T-helper 1 cell treated with Interleukin-12 subunit alpha and Interleukin-12 subunit beta and Interleukin-4 antibody, amounts not matched to agents 30 ng/mL and 1 ng/mL, for 36 hours (primary cell): ENCODE results near the gene FHIT. TPM values are rescaled to one million over a fixed set of nuclear protein-coding genes. Genes with fewer than 3 reads are reported as not detected.
"Not testable (repeated sequence)": the region's sequence is repeated elsewhere in the genome, so short reads cannot be mapped to it uniquely, and the experiment has no call there.

Source experiments
- intact Hi-C: fragments of 100-400 bp; cut with micrococcal nuclease; formaldehyde crosslinking; loops from one replicate; pipeline ENCODE4 v1.15.1; 2024
- total RNA-seq: library from RNA; stranded (reverse); gene quantifications from 2 replicates; pipeline ENCODE4 v1.2.3, GENCODE V29; 2022

Gene FHIT
- total RNA-seq, 1 donor from 2014 or later = 40.4 TPM

DNA sequence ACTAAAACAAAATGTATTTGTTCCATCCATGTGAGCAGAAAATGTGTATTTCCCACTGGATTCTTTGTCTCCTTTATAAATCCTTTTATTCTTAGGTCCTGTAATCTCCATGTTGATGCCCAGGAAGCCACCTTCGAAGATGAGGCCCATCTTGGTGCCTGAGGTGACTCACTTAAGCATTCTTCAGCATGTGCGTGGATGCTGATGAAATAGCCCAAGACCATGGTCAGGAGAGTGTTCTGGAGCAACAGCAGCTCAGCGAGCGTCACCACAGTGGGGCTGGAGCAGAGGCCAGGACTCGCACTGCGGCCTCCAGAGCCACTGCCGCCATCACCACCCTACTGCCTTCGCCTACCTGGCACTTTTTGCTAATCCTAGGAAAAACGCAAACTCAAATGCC is 520.9 kb downstream of the FHIT start:
- intact Hi-C loops = no loop called here

DNA sequence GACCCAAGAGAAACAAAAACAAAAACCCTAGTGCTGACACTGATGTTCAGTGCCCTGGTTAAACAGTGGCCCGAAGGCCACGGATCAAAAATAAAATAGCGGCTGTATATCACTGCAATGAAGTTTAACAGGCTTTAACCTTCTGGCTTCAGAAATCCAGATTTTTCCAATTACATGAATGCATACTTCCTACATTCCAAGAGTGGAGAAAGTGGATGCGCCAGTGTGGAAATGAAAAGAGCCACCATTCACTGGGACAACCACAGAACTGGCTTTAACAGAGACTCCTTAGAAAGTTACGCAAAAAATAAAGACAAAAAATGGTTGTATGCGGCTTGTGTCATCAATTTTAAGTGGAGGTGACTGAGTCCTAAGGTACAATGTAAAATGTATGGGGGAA is 522.2 kb downstream of the FHIT start:
- intact Hi-C loops = no loop called here

DNA sequence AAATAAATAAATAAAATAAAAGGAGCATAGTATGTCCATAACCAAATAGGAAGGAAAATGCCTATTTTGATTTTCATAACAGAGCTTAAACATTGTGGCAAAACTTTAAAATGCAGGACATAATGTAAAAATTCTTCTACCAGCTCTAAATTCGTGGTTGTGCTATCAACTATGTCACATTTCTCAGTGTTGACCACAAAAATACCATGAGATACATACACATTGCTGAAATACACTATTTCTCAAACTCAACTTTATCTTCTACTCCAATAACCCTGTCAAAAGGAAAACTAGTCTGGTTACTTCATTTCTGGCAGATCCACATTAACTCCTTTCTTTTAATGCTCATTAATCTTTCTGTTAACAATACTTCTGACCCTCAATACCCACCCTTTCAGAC is 523.2 kb downstream of the FHIT start:
- intact Hi-C loops = no loop called here

DNA sequence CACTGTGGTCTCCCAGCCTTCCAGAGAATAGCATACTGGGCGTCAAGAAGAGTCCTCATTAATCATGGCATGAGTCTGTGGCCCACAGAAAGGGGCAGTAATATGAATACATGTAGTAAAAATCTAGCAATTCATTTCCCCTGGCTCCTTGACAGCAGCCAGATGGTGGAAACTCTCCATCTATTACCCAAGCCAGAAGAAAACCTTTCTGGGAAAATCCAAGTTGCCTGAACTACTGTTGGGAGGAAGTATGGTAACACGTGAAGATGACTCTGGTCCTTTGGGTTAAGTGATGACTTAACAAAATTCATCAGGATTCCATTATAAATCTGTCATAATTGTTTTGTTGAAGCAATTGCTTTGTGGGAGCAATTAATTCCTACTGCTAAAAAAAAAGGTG is 530.5 kb downstream of the FHIT start:
- intact Hi-C loops = no loop called here

DNA sequence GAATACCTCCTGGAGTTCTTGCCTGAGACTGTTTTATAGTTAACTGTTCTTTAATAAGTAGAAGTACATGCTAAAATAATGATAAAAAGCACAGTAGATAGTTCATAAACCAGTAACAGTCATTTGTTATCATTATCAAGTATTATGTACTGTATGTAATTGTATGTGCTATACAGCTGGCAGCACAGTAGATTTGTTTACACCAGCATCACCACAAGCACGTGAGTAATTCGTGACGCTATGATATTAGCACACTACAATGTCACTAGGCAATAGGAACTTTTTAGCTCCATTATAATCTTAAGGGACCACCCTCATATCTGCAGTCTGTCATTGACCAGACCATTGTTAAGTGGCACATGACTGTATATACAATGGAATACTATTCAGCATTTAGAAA is 534.7 kb downstream of the FHIT start:
- intact Hi-C loops = no loop called here

DNA sequence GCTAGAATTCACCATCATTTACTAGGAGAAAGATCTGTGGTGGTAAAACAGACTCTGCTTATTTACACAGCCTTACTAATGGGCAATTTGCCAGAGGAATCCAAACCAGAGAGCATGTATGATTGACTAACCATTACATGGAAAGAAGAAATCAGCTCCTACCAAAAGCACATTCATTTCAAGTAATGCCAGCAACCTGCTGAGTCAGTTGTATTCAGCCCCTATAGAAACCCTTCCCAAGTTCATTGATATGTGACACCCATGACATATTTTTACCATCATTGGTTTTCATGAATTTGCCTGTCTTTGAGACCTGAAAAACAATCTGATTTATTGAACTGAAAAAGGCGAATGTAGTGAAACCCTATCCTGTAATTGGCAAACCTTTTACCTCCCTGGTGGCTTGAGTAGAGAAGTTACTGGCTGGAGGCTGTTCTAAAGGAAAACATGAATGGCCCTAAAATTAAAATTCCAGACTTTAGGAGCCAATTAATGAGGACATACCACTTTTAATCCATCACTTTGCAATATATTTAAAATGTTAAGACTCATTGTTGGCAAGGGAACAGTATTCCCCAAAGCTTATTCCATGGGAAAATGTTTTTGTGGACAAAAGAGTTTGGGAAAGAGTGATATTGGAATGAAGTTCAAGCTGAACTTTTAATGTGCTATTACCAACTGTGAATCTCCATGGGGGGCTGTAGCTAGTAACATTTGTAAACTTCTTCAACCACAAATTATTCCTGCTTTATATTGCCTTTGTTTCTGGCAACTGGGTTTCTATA is 542.9 kb downstream of the FHIT start:
- intact Hi-C loops = no loop called here

DNA sequence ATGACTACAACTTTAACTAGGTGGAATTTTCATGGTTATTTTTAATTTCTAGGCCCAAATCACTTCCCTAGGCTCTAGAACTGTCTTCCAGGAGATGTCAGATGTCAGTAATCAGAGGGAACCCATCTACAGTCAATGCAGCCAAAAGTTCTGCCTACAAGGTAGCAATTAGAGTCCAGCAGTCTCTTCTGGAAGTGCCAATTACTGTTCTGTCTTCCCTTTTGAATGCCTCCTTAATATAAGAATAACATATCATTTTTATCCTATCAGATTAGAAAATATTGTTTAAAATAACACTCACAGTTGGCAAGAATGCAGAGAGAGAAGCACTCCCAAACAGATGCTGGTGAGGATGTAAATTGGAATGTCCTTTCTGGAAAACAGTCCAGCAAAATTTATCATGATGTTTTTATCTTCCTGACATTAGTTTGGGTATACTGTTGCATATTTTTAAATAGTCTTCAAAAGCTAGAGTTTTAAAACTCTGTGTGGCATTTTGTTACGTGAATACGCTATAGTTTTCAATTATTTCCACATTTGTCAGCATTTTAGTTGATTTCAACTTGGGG is 543.7 kb downstream of the FHIT start:
- intact Hi-C loops = no loop called here

DNA sequence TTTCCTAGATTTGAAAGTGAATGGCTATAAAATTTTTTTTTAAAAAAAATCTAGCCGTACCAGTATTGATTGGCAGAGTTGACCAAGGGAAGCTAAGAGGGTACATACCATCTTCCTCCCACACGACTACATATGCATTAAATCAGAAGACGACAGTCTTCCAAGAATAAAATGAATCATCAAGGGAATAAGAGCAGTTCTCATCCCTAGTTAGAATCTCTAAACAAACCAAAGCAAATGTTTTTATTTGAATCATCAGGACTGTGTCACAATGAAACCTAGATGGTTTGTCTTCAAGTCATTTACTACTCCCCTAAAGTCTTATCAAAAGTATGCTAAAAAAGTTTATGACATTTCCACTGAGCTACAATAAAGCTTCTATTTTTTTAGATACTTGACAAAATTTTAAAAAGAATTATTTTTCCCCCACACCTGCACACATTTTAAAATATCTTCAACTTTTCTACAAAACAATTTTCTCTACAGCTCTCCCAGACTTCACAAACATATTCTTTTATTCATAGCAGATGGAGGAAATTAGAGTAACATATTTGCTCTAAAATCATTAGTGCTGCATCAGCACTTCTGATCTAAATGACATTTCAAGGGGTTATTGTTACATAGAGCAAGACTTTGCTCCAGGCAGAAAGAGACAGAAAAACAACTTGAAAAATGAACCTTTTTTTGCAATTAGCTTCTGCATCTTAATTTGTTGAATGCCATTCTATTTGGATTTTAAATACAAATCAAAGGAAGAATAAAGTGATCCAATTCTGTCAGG is 547.1 kb downstream of the FHIT start:
- intact Hi-C loops = no loop called here

DNA sequence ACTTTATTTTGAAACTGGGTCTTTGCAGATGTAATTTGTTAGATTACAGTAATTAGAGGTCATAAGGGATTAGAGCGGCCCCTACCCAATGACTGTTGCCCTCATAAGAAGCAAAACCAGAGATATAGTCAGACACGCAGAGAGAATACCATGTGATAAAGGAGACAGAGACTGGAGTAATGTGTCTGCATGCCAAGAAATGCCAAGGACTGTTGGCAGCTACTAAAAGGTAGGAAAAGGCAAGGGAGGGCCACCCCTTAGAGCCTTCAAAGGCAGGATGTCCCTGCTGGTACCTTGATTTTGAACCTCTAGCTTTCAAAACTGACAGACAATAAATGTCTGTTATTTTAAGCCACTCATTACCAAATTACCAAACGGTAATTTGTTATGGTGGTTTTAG is 548.2 kb downstream of the FHIT start:
- intact Hi-C loops = no loop called here

DNA sequence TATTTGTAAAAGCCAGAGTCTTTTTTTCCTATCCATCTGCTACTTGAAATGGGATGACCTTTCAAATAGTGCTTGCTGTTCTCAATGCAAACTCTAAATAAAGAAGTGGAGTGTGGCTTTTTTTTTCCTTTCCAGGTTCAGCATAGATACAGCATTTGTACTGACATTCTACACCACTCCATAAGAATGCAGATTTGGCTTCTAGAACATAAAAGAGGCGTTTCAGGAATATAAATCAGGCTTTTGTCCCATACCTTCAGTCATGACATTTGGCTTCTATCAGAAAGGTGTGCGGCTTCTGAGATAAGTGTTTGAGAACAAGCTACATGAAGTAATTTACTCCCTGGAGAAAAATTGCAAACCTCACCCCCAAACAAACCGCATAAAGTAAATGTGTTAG is 553.1 kb downstream of the FHIT start:
- intact Hi-C loops = no loop called here

DNA sequence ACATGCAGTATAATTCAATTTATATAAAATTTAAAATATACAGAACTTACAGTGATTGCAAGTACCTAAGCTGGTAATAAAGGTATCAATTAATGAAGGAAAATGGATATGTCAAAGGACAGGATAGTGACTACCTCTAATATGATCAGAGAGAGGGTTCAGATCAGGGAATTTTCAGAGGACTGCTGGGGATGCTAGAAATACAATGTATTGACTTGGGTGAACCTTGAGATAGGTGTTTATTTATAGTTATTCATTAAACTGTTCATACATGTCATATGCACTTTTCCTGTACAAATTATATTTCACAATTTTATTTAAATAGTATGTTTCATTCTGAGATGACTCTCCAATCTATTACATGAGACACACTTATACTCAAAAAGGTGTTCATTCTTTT is 554.1 kb downstream of the FHIT start:
- intact Hi-C loops = no loop called here

DNA sequence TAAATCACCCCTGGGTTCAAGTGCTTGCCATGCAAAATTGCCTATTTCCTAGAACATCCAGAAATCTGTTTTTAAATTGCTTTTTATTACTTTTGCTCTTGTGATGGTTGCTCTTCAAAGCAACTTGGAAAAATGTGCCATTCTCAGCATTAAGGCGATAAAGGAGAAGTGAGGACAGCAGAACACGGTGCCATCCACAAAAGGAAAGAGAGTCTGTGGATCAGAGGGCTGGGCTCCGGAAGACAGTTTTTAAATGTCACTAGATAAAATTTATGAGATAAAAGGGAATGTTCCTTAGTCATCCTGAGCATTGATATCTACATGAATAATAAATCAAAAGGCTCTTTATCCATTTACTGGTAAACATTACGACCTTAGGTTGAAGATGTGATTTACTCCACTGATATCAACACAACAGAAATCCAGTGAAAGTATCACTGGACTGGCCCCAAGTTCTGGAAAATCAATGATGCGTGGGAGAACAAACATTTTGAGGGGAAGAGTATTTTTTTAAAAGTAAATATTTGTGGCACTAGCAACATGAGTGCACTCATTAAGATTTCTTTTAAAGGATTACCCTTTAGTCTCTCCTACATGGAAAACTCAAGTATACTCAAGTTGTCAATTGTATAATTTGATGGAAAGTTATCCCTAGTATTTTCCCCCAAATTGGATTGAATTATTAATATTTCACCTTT is 554.7 kb downstream of the FHIT start:
- intact Hi-C loops = no loop called here

DNA sequence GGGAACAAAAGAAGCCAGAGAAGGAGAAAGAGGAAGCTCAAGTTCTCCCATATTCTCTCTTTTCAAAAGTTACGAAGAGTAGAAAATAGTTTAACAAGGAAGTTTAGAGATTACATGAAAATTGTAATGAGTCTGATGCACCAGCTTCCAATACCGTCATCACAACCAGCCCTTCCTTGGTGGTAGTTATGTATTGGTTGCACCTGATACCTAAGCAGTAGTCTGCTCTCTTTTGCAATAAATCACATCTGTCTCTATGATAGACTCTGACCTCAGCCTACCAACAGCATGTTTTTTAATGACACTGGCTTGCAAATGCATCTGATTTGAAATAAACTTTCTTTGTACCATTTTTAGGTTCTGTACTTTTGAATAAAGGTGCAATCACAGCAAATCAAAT is 575.8 kb downstream of the FHIT start:
- intact Hi-C loops = no loop called here

DNA sequence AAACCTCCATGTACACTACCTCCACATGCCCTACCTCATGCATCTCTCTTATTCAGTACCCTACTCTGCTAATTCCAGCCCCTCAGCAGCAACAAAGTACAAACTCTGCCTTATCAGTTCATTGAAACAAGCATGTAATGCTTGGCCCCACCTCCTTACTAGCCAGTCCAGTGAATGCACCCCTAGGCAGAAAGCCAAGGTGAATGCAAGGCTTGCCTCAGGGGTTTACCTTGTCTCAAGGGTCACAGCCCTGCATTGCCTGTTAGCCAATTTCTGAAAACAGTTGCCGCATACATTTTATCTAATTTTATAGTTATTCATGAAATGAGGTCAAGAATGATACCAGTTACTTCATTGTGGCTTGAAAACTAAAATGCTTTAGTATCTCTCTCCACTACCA is 576.4 kb downstream of the FHIT start:
- intact Hi-C loops = no loop called here

DNA sequence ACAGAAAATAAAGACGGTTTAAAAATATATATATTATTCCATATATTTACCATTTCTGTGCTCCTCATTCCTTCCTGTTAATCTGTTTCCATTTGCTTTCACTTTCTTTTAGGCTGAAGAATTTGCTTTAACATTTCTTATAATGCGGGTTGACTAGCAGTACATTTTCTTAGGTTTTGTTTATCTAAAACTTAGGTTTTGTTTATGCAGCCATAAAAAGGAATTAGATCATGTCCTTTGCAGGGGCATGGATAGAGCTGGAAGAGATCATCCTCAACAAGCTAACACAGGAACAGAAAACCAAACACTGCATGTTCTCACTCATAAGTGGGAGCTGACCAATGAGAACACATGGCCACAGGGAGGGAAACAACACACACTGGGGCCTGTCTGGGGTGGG is 578.1 kb downstream of the FHIT start:
- intact Hi-C loops = no loop called here

DNA sequence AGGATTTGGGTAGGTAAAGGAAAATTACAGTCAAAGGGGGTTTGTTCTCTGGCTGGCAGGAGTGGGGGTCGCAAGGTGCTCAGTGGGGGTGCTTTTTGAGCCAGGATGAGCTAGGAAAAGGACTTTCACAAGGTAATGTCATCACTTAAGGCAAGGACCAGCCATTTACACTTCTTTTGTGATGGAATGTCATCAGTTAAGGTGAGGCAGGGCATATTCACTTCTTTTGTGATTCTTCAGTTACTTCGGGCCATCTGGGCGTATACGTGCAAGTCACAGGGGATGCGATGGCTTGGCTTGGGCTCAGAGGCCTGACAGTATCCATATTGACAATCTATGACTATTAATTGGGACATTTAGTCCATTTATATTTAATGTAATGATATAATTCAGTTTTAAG is 578.9 kb downstream of the FHIT start:
- intact Hi-C loops = not testable (repeated sequence)

DNA sequence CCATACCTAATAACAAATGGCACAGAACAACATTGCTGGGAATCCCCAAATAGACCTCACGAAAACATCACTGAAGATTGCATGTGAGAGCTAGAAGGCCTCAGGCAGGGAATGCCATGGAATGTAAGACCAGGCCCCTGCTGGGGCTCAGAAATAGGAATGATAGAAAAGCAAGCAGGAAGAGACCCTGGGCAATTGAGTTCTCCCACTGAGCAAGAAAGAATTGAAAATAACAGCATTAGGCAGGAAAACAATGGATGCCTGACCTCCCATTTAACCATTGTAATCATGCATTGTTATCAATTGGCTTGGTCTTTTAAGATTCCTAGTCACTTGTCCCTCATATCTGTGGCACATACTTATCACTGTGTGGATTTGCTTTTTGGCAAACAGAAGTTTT is 581.6 kb downstream of the FHIT start:
- intact Hi-C loops = no loop called here

DNA sequence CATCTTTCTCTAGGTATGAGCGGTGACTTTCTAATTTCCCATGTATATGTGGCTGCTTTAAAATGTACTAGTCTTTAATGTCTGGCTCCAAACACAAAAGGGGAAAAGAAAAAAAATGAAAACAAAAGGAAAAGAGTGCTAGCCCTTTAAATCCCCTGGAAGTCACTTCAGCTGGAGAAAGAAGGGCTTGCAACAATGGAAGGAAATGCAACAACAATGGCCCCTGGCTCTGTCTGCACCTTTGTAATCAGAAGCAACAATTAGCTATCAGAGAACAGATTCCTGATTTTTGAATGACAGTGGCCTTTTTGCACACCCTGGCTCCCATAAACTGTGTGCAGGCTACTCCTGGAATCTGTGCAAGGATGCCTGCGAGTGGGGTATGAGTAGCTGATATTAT is 591.2 kb downstream of the FHIT start:
- intact Hi-C loops = no loop called here

DNA sequence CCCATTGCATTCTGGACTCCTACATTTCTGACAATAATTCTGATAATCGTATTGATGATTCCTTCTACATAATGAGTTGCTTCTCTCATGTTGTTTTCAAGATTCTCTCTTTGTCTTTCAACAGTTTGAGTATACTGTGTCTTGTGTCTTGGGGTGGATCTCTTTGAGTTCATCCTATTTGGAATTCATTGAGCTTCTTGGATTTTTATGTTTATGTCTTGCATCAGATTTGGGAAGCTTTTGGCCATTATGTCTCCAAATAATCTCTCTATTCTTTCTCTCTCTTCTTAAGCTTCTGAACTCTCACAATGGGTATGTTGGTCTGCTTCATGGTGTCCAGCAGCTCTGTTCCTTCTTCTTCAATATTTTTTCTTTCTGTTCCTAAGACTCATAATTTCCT is 592.2 kb downstream of the FHIT start:
- intact Hi-C loops = no loop called here

DNA sequence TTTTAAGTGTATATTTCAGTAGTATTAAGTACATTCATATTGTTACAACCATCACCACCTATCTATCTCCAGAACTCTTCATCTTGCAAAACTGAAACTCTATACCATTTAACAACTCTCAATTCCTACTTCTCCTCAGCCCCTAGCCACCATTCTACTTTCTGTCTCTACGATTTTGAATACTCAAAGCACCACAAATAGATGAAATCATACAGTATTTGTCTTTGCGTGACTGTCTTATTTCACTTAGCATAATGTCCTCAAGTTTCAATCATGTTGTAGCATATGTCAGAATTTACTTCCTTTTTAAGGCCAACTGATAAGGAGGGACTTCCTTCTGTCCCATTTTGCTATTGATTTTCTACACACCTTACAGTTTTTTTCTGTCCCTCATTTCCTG is 593.3 kb downstream of the FHIT start:
- intact Hi-C loops = no loop called here

DNA sequence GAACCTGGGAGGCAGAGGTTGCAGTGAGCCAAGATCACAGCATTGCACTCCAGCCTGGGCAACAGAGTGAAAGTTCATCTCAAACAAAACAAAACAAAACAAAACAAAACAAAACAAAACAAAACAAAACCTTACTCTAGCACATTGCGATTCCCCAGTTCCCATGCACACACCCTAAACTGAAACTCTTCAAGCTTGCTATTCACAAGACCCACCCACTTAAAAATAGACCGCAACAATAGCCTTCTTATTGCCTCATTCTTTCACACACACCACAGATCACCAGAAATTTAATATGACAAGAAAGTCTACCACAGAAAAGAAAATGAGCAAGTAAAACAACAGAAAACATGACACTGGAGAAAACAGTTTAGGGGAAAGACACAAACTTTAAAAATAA is 598.4 kb downstream of the FHIT start:
- intact Hi-C loops = no loop called here

DNA sequence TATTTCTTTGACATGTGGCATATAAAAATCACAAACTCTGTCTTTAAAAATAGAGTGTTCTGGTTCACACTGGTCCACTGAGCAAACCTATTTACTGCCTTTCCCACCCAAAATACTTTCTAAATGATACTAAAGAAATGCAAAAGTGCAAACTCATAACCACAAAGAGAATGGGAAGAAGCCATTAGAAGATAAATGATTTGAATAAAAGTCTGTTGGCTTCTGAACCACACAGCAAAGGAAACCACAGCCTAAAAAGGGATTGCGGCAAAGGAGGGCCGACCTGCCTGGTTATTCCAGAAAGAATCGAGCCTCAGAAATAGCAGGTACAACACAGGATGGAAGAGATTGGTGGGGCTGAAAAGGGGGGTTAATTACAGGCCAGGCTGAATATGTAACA is 599.5 kb downstream of the FHIT start:
- intact Hi-C loops = no loop called here
